Stomach (tissue), 9 donors: ENCODE measurements around the gene ZFHX3. TPM values are rescaled to one million over a fixed set of nuclear protein-coding genes. Genes with fewer than 3 reads are reported as not detected.

Experiments used
- DNase-seq, 2 donors: peaks; one replicate each; pipeline versions ENCODE4 v3.0.0 to v3.0.0-alpha.2; 2013 to 2019
- H3K27ac ChIP-seq, 5 donors: fragments of 200-600 bp in 4 of 5; sonication (generic) in 4 of 5; one replicate each; pipeline ENCODE4 v1.5.1; 2013 to 2019; ENCODE audit warnings: mild to moderate bottlenecking in 1 of 5, moderate library complexity in 1 of 5
- H3K27me3 ChIP-seq, 3 donors: fragments of 200-600 bp; sonication (generic); one replicate each; pipeline ENCODE4 v1.5.1; 2017 to 2019; ENCODE audit warnings: mixed run types in 1 of 3
- H3K36me3 ChIP-seq, 4 donors: fragments of 200-600 bp; sonication (generic); 1 replicate in 3 of 4; 2 replicates in 1 of 4; pipeline ENCODE4 v1.5.1; 2016 to 2019
- H3K4me1 ChIP-seq, 4 donors: fragments of 200-600 bp; sonication (generic); one replicate each; pipeline ENCODE4 v1.5.1; 2016 to 2019
- H3K4me3 ChIP-seq, 4 donors: fragments of 200-600 bp; sonication (generic) in 3 of 4; one replicate each; pipeline ENCODE4 v1.5.1; 2016 to 2019; ENCODE audit warnings: mild to moderate bottlenecking in 1 of 4
- H3K9me3 ChIP-seq, 4 donors: fragments of 200-600 bp; sonication (generic); one replicate each; pipeline ENCODE4 v1.5.1; 2016 to 2019
- EP300 ChIP-seq: sonication (generic); formaldehyde crosslinking; IDR thresholded peaks from one replicate; pipeline ENCODE4 v1.6.1; 2017; ENCODE audit warnings: antibody characterized with exemption
- POLR2A ChIP-seq, 4 donors: fragments of 450-650 bp; IDR thresholded peaks; one replicate each; pipeline ENCODE4 v1.6.1; 2016; ENCODE audit warnings: antibody characterized with exemption in 4 of 4, control low read depth in 2 of 4, mild to moderate bottlenecking in 1 of 4, moderate library complexity in 1 of 4
- POLR2AphosphoS5 ChIP-seq, 3 donors: sonication (generic); formaldehyde crosslinking; IDR thresholded peaks; one replicate each; pipeline ENCODE4 v1.6.1; 2016; ENCODE audit warnings: antibody characterized with exemption in 3 of 3
- WGBS, 5 donors: extraction: QIAGEN DNeasy Blood & Tissue Kit in 3 of 5; methylation state at CpG; one replicate each; pipeline versions ENCODE4 v1.1.5 to v1.1.7; 2013 to 2018; 5-methylcytosine and 5-hydroxymethylcytosine counted together
- intact Hi-C: fragments of 100-400 bp; cut with DNase I; formaldehyde crosslinking; loops from one replicate; pipeline ENCODE4 v1.15.1; 2023; ENCODE audit warnings: low total_unique reads
- polyA plus RNA-seq, 3 donors: library from polyadenylated mRNA; stranded (reverse); fragments of 200-250 nt; gene quantifications; one replicate each; pipeline ENCODE4 v1.2.3, GENCODE V29; 2013
- total RNA-seq, 5 donors: library from RNA; depleted of rRNA; stranded (reverse); fragments of >200 nt; gene quantifications; one replicate each; pipeline versions ENCODE4 v1.1.0 to v1.2.3, GENCODE V29; 2014 to 2016
- TF ChIP-seq, protein P1 (sequence below), 7 experiments: fragments of 450-650 bp in 4 of 7; fragments of 200-600 bp in 3 of 7; sonication (generic) in 3 of 7; IDR thresholded peaks; one replicate each; pipeline ENCODE4 v1.5.1; 2016 to 2019; ENCODE audit warnings: antibody characterized with exemption in 7 of 7, control low read depth in 2 of 7, mild to moderate bottlenecking in 1 of 7
- donor health status: healthy with polysubstance abuse.
- donor health status: Bipolar disorder and iron deficiency.
- donor health status: healthy.

Gene ZFHX3
- total and polyA plus RNA-seq, 8 donors, result 1.1 to 27.5 (median 11.8) TPM

DNA sequence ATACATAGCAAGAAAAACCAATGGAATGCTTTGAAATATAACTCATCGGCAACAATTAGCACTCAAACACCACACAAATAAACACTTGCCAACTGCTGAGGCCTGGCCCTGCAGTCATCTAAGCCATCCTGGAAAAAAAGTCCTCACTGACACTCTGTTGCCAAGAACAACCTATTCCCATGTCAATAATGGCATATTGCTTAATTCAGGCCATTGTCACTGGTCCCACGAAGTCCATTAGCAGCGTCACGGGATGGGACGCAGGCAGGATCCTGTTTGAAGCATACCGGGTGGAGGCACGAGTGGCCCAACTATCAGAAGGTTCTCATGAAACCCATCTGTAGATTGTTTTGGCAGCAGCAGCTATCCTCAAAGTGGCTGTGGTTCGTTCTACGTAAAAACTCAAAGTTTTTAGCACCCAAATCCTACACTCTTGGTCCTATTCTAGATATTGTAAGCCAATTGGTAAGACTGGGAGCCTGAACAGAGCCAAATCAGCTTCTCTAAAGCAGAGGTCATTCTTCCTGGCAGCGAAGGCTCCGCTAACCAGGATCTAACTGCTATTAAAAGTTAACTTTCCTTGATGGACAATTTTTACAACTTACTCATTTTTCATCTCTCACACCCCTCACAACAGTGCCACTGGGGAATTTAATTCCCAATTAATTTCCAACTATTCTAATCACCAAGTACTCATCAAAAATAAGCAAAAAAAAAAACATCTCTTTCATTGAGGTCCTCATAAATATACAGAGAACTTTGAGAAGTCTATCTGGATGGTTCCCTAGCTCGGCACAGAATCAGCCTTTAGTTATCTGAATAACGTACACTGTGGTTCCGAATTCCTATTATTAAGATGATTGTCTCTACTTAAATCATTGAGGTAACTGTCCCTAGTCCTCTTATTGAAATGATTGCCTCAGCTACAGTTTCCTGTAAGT is 91.5 kb downstream of the ZFHX3 start:
- intact Hi-C loops, result no loop called here

DNA sequence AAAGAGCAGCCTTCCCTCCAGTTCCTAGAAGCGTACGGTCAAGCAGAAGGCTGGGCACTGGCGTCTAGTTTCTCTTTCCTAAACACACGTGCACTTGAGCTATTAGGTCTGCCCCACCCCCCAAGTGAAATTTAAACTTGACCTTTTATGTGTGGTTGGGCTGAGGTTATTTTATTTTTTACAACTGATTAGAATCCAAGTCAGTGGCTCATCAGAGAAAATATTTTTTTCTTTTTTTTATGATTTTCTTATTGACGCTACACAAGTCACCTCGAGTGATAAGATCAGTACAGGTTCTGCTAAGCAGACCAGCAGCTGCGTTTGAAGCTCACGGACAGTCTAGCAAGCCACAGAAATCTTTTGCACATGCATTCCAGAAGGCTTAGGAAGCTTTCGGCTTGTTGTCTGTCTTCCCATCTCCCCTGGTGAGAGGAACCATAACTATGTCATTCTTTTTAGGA is 95.1 kb downstream of the ZFHX3 start:
- H3K27ac ChIP-seq, result peak overlapping the region in 2 of 5 donors; percentile 25 to 31
- no peaks in the 10 kb centered on the region for H3K9me3 ChIP-seq
- no peak for DNase-seq
- peaks cover 15 to 41% (median 39%) of the 10 kb centered on the region in 4 donors for H3K36me3 ChIP-seq
- TF ChIP-seq, protein P1, sequence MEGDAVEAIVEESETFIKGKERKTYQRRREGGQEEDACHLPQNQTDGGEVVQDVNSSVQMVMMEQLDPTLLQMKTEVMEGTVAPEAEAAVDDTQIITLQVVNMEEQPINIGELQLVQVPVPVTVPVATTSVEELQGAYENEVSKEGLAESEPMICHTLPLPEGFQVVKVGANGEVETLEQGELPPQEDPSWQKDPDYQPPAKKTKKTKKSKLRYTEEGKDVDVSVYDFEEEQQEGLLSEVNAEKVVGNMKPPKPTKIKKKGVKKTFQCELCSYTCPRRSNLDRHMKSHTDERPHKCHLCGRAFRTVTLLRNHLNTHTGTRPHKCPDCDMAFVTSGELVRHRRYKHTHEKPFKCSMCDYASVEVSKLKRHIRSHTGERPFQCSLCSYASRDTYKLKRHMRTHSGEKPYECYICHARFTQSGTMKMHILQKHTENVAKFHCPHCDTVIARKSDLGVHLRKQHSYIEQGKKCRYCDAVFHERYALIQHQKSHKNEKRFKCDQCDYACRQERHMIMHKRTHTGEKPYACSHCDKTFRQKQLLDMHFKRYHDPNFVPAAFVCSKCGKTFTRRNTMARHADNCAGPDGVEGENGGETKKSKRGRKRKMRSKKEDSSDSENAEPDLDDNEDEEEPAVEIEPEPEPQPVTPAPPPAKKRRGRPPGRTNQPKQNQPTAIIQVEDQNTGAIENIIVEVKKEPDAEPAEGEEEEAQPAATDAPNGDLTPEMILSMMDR (IDR thresholded peaks at IDR 0.05), result no peak
- TF ChIP-seq POLR2A (IDR thresholded peaks at IDR 0.05) (no peak), POLR2AphosphoS5 (IDR thresholded peaks at IDR 0.05) (no peak), EP300 (no peak)
- intact Hi-C loops, result no loop called here
- H3K27me3 ChIP-seq, result no peaks in the 10 kb centered on the region
- 23 to 50% (median 31%) methylated on average over 9 of the region's 9 CpGs for WGBS, 5 donors
- peak overlapping the region in 1 of 4 donors; percentile 0 for H3K4me3 ChIP-seq
- H3K4me1 ChIP-seq, result peaks cover 0 to 30% (median 11%) of the 10 kb centered on the region in 4 donors

More for the DNA sequence above, 91.5 kb downstream of the ZFHX3 start:
- TF ChIP-seq, protein P1 (IDR thresholded peaks at IDR 0.05), result no peak
- TF ChIP-seq POLR2AphosphoS5 (IDR thresholded peaks at IDR 0.05), result no peak
- TF ChIP-seq POLR2A (IDR thresholded peaks at IDR 0.05), result no peak
- no peak for TF ChIP-seq EP300
- H3K36me3 ChIP-seq, result peaks cover 14 to 41% (median 33%) of the 10 kb centered on the region in 4 donors
- H3K4me1 ChIP-seq, result peaks cover 0 to 22% (median 10%) of the 10 kb centered on the region in 4 donors
- H3K9me3 ChIP-seq, result no peaks in the 10 kb centered on the region
- WGBS, 5 donors, result 93 to 97% (median 95%) methylated on average over 14 of the region's 14 CpGs
- DNase-seq, result no peak
- no peak overlapping the region for H3K27ac ChIP-seq
- no peaks in the 10 kb centered on the region for H3K27me3 ChIP-seq
- H3K4me3 ChIP-seq, result no peak overlapping the region

GRCh38 chr16:72952404-72952803 is 95.5 kb downstream of the ZFHX3 start:
- 51 to 80% (median 75%) methylated on average over 10 of the region's 10 CpGs for WGBS, 5 donors
- peak overlapping the region in 1 of 5 donors; percentile 31 for H3K27ac ChIP-seq
- H3K9me3 ChIP-seq, result no peaks in the 10 kb centered on the region
- H3K36me3 ChIP-seq, result peaks cover 11 to 39% (median 35%) of the 10 kb centered on the region in 4 donors
- H3K4me1 ChIP-seq, result peaks cover 0 to 34% (median 16%) of the 10 kb centered on the region in 4 donors
- intact Hi-C loops, result no loop called here
- no peaks in the 10 kb centered on the region for H3K27me3 ChIP-seq
- no peak for DNase-seq
- peak overlapping the region in 1 of 4 donors; percentile 0 for H3K4me3 ChIP-seq
- TF ChIP-seq POLR2AphosphoS5 (IDR thresholded peaks at IDR 0.05), result no peak
- no peak for TF ChIP-seq EP300
- no peak for TF ChIP-seq POLR2A (IDR thresholded peaks at IDR 0.05)
- TF ChIP-seq, protein P1 (IDR thresholded peaks at IDR 0.05), result no peak

GRCh38 chr16:72951916-72952315 is 96.0 kb downstream of the ZFHX3 start:
- H3K27ac ChIP-seq, result no peak overlapping the region
- no peak for TF ChIP-seq POLR2A (IDR thresholded peaks at IDR 0.05)
- TF ChIP-seq, protein P1 (IDR thresholded peaks at IDR 0.05), result no peak
- TF ChIP-seq POLR2AphosphoS5 (IDR thresholded peaks at IDR 0.05), result no peak
- TF ChIP-seq EP300, result no peak
- WGBS, 5 donors, result 87 to 99% (median 95%) methylated on average over 3 of the region's 3 CpGs
- peaks cover 10 to 34% (median 31%) of the 10 kb centered on the region in 4 donors for H3K36me3 ChIP-seq
- intact Hi-C loops, result no loop called here
- H3K4me3 ChIP-seq, result no peak overlapping the region
- no peaks in the 10 kb centered on the region for H3K27me3 ChIP-seq
- DNase-seq, result no peak
- H3K9me3 ChIP-seq, result no peaks in the 10 kb centered on the region
- H3K4me1 ChIP-seq, result peaks cover 0 to 39% (median 19%) of the 10 kb centered on the region in 4 donors
